GM12864 (cell line): Measurements from ENCODE around the gene CPA3.

Experiments
- DNase-seq: peaks from one replicate; pipeline ENCODE4 v3.0.0-alpha.2; 2011; ENCODE audit warnings: low read depth
- H3K4me3 ChIP-seq: 2 replicates; pipeline ENCODE4 v1.5.1; 2011; ENCODE audit warnings: mild to moderate bottlenecking, low read depth, low read length, control low read depth
- CTCF ChIP-seq: IDR thresholded peaks from 2 replicates; pipeline ENCODE4 v1.5.1; 2011; ENCODE audit warnings: low read depth, mild to moderate bottlenecking, moderate library complexity, low read length, control low read depth, inconsistent platforms; ENCODE audit errors: missing control alignments

Gene CPA3

GRCh38 chr3:148878095-148878494, 13.0 kb downstream of the CPA3 start:
- TF ChIP-seq CTCF, result no peak
- no peak overlapping the region for H3K4me3 ChIP-seq
- DNase-seq, result no peak

GRCh38 chr3:148879256-148879655, 14.2 kb downstream of the CPA3 start:
- TF ChIP-seq CTCF, result no peak
- DNase-seq, result no peak
- H3K4me3 ChIP-seq, result no peak overlapping the region

- H3K4me3 ChIP-seq, result no peak overlapping the region
- peak; percentile 32 for TF ChIP-seq CTCF
- peak; percentile 5 for DNase-seq
Measured at GRCh38 chr3:148880681-148881080, 15.6 kb downstream of the CPA3 start.

- no peak for TF ChIP-seq CTCF
- DNase-seq, result no peak
- H3K4me3 ChIP-seq, result no peak overlapping the region
Measured at GRCh38 chr3:148881286-148881685, 16.2 kb downstream of the CPA3 start.

GRCh38 chr3:148882288-148882687, 17.2 kb downstream of the CPA3 start:
- no peak for DNase-seq
- no peak for TF ChIP-seq CTCF
- no peak overlapping the region for H3K4me3 ChIP-seq

- no peak for TF ChIP-seq CTCF
- H3K4me3 ChIP-seq, result no peak overlapping the region
- no peak for DNase-seq
Measured at GRCh38 chr3:148883163-148883562, 18.1 kb downstream of the CPA3 start.

- no peak for DNase-seq
- no peak overlapping the region for H3K4me3 ChIP-seq
- no peak for TF ChIP-seq CTCF
Measured at GRCh38 chr3:148884261-148884660, 19.2 kb downstream of the CPA3 start.
